HG03135 (cell line): ENCODE measurements around the gene GLI3.

Source experiments
- ATAC-seq: cut with Tn5 transposase; IDR thresholded peaks from one replicate; pipeline ENCODE4 v1.9.1; 2021; ENCODE audit warnings: mild to moderate bottlenecking, moderate library complexity; ENCODE audit not compliant: unreplicated experiment

GLI3 gene

GRCh38 chr7:42180806-42181205 is 56.2 kb downstream of the GLI3 start:
- ATAC-seq = no peak

DNA sequence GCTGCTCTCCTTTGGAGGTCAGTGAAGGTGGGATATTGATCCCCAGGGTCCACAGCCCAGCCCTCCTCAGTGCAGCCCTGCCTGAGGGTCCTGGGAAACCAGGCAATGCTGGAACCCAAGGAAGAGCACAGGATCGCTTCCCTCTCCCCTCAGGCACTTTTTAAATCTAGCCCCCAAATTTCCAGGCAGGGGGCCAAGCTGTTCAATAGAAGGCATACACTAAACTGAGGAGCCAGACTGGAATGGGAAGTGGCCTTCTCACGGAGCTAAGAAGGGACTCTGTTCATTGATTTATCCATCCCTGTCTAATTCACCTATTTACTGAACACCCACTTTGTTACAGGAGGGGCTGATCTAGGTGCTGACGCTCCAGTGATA is 60.3 kb downstream of the GLI3 start:
- no peak for ATAC-seq

- ATAC-seq = no peak
These were observed 60.9 kb downstream of the GLI3 start for GRCh38 chr7:42175834-42176723.

DNA sequence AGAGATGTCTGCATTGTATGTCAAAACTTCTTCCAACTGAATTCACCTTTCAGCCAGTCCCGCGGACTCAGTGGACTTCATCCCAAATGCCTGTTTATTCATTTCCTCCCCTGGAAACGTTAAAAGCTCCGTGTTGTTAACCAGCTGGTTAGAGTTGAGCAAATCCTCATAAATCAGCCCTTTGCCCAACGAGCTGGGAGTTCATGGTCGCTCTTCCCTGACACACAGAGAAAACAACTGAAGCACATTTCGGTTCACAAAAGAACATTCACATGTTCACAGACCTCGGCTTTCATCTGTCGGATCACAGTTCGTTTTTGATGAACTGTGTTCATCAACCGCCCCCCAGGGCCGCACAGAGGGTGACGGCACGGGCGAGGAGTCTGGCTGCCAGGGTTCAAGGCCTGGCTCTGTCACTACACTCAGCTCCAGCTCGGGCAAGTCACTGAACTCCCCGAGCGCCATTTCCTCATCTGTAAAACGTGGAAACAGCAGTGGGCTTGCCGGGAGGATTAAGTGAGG is 62.6 kb downstream of the GLI3 start:
- ATAC-seq = no peak

DNA sequence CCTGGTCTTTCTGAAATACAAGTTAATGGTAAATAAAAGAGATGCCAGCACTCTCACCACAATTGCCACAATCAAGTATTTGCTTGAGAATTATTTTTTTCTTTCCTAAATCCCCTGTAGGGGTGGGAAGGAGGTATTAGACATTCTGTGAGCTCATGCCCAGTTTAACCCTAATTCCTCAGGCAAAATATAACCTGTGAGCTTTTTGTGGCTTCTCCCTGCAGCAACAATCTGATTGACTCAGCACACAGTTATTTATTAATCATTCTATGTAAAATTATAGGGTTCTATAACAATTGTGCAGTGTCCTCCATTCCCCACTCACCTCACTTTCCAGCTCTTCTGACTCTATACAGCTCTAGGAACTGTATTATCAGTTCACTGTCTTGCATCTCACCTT is 66.3 kb downstream of the GLI3 start:
- no peak for ATAC-seq

DNA sequence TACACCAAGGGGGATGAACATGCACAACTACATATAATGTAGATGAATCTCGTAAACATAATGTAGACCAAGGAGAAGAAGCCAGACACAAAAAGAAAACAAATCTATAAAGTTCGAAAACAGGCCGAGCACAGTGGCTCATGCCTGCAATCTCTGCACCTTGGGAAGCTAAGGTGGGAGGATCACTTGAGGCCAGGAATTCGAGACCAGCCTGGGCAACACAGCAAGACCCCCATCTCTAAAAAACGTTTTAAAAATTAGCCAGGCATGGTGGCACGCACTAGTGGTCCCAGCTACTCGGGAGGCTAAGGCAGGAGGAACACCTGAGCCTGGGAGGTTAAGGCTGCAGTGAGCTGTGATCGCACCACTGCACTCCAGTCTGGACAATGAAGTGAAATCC is 68.5 kb downstream of the GLI3 start:
- ATAC-seq = no peak

- no peak for ATAC-seq
These were observed 69.3 kb downstream of the GLI3 start for GRCh38 chr7:42167631-42168236.

DNA sequence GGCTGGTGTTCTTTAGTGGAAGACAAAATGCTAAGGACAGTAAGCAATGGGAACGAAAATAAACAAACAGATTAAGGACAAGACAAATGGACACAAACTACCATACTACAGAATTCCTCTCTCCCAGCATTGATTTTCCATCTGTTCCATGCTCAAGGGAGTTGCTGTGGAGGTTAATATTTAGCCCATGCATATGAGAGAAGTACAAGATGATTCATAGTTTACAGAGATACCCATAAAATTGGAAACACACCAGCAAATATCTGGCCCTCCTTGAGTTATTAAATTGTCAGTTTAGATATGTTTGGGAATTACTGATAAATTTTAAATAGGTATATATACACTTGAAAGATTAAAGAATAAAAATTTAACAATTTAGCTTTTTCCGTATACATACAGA is 69.8 kb downstream of the GLI3 start:
- ATAC-seq = no peak

- no peak for ATAC-seq
These were observed 72.1 kb downstream of the GLI3 start for GRCh38 chr7:42164881-42165428.

- no peak for ATAC-seq
These were observed 74.3 kb downstream of the GLI3 start for GRCh38 chr7:42162560-42163325.

- ATAC-seq = no peak
These were observed 75.3 kb downstream of the GLI3 start for GRCh38 chr7:42161719-42162118.

GRCh38 chr7:42161110-42161509 is 75.9 kb downstream of the GLI3 start:
- no peak for ATAC-seq

DNA sequence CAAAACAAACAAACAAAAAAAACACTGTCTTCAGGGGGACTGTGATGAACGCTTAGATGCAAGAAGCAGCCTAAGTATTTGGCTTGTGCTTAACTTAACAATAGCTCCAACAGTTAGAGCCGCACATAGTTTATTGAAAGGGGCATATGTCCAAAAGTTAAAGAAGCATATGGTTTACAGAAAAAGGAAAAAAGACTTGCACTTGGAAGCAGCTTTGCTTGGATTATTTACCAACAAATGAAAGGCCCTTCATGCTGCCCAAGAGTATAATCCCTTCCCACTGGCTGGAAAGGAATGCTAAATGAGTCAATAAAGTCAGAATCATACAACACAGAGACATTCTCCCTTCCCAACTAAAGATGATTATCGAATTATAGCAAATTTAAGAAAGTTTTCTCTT is 77.9 kb downstream of the GLI3 start:
- no peak for ATAC-seq

DNA sequence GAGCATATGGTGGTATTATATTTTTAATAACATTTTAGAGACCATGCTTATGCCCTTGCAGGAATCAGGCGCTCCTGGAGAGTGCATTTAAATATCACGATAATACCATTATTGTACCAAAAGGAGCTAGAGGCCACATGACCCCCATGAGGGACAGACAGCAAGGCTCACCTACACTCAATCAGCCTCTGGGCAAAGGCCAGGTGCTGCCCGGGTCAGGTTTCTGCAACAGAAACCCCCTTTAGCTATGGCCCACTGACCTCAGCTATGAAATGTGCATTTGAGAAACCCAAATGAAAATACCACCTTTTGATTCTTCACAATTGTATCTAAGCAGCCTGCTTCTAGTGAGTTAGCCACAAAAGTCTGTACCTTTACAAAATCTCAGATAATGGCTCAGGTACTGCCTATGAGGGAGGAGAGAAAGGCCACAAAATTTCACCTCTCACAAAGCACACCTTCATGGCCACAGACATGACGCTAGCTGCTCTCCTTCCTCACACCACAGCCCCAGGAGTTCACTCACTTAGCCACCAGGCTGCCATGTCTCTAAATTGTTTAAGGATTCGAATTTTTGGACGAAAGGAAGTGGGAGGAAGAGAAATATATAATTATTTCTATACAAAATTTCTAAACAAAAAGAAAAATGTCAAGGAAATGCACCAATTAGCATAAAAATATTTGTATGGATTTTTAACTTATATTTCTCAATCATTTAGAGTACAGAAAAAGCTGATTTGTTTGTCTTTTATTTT is 79.9 kb downstream of the GLI3 start:
- ATAC-seq = no peak

DNA sequence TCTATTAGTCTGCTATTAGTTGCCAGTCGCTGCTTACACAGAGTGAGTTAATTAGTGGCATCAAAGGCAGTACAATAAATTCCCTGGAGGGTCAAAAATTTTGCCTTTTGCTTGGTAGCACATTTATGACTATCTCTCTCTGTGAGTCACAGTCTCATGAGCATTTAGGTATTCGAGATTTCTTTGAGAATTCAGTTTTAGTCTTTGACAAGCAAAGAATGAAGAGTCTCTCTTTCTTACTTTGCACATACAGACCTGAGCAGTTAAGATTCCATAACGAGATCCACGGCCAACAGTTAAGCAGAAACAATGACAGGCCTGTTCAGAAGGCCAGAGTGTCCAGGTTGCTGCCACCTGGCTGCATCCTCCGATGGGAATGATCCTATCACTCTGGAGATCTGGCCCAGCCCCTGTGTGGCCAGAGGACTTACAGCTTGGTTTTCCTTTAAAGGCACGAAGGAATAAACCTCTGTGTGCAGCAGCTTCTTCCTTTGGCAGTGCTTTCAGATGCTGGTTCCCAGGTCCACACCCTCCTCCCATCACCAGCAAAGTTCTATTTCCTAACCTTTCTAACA is 80.6 kb downstream of the GLI3 start:
- no peak for ATAC-seq

- ATAC-seq = no peak
These were observed 81.3 kb downstream of the GLI3 start for GRCh38 chr7:42155584-42156290.

- no peak for ATAC-seq
These were observed 82.8 kb downstream of the GLI3 start for GRCh38 chr7:42154173-42154572.

DNA sequence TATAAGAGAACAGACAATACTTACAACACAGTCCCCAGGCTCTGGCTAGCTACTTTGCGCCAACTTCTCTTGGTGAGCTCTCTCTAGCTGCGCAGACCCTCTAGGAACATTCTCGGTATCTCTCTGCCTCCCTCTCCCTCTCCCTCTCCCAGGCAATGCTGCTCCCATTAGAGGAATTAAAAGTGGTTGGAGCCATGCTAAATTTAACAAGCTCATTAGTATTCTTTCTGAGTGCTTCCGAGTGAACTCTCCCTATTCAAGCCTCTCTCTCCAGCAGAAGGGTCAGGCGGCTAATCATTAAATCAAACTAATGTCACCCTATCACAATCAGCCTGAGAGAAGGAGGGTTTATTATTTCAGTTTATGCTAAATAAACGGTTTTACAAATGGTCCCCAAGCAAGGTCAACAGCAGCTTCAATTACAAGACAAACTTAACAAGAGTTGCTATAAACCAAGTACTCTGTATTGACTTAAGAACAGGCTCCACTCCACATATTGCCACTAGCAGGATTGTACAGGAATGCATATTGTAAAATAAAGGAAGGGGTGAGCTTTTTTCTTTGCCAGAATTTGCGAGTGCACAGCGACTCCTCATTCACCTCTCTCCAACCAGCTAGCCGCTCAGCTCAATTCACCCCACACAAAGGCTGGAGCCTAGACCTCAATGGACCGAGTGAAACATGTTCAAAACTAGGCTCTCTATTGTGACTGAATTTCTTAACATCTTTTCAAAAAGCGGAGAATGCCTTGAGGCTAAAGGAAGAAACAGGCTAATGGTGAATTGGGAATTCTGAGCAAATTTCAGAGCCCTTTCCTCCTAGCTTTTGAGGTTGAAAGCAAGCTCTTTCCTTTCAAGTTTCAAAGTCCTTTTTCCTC is 84.4 kb downstream of the GLI3 start:
- no peak for ATAC-seq

GRCh38 chr7:42151309-42151708 is 85.7 kb downstream of the GLI3 start:
- ATAC-seq = no peak
